ENCODE data around the gene OPN3.

The OPN3 gene

GRCh38 chr1:241624935-241625334 is 15.2 kb downstream of the OPN3 start:
- no peak overlapping the region for H3K9ac ChIP-seq (ENCODE audit: insufficient read length)
- H3K4me3 ChIP-seq: no peak overlapping the region
- TF ChIP-seq FOXP2 (optimal IDR thresholded peaks at IDR 0.05; ENCODE audit: control extremely low read depth, extremely low read length, insufficient read depth): no peak
- TF ChIP-seq POLR2AphosphoS5 (IDR thresholded peaks at IDR 0.05; ENCODE audit: borderline replicate concordance, low read depth, low read length): no peak
- no peak for TF ChIP-seq EZH2 (IDR thresholded peaks at IDR 0.05)
- H3K36me3 ChIP-seq (ENCODE audit: insufficient read depth, low read length): peaks cover 13% of the 10 kb centered on the region; the same call in 1 of the 2 replicates
- H3K9me3 ChIP-seq (ENCODE audit: low read depth, low read length): no peaks in the 10 kb centered on the region
- H3K27ac ChIP-seq: no peak overlapping the region
- no peak for DNase-seq (ENCODE audit: low read depth, low spot score)

DNA sequence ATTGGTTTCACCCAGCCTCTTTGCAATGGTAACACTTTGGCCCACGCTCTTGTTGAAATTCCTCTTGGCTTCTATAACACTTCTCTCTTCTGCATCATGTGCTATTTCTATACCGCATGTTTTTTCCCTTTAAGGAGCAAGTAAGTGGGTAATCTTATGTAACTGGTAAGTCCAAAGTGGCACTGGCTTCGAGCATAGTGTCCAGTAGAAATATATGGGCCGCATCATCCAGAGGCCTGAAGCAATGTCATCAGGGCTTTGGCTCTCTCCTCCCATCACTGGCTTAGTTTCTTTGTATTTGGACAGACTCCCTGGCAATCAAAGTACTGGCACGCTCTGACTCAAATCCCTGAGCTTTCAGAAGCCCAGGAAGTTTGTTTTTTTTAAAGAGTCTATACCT is 17.5 kb downstream of the OPN3 start:
- TF ChIP-seq FOXP2 (optimal IDR thresholded peaks at IDR 0.05; ENCODE audit: control extremely low read depth, extremely low read length, insufficient read depth) (no peak), POLR2AphosphoS5 (IDR thresholded peaks at IDR 0.05; ENCODE audit: borderline replicate concordance, low read depth, low read length) (no peak), EZH2 (IDR thresholded peaks at IDR 0.05) (no peak)
- DNase-seq (ENCODE audit: low read depth, low spot score): no peak
- Histone ChIP-seq H3K36me3 (ENCODE audit: insufficient read depth, low read length) (peaks cover 6% of the 10 kb centered on the region; the same call in 1 of the 2 replicates), H3K9ac (ENCODE audit: insufficient read length) (no peak overlapping the region), H3K4me3 (no peak overlapping the region), H3K27ac (no peak overlapping the region), H3K9me3 (ENCODE audit: low read depth, low read length) (no peaks in the 10 kb centered on the region)

DNA sequence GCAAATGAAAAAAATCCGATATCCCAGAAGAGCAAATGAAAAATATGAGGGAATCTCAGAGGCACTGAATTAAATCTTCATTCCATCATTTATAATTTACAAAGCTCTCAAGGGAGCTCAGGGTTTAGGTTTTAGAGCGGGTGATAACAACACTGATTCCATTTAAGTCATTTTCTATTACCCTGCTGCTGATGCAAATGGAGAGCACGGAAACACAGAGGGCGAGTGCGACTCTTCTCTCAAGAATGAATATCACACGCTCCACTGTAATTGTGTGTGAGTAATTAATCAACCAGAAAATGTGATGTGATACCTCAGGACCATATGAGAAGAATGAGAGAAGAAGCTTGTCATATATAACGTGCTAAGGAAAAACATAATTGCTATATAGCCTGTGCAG is 22.7 kb downstream of the OPN3 start:
- DNase-seq (ENCODE audit: low read depth, low spot score): no peak
- Histone ChIP-seq H3K36me3 (ENCODE audit: insufficient read depth, low read length) (peaks cover 4% of the 10 kb centered on the region; the same call in 1 of the 2 replicates), H3K9me3 (ENCODE audit: low read depth, low read length) (no peaks in the 10 kb centered on the region), H3K27ac (no peak overlapping the region), H3K4me3 (no peak overlapping the region), H3K9ac (ENCODE audit: insufficient read length) (no peak overlapping the region)
- TF ChIP-seq POLR2AphosphoS5 (IDR thresholded peaks at IDR 0.05; ENCODE audit: borderline replicate concordance, low read depth, low read length): no peak
- no peak for TF ChIP-seq EZH2 (IDR thresholded peaks at IDR 0.05)
- no peak for TF ChIP-seq FOXP2 (optimal IDR thresholded peaks at IDR 0.05; ENCODE audit: control extremely low read depth, extremely low read length, insufficient read depth)

DNA sequence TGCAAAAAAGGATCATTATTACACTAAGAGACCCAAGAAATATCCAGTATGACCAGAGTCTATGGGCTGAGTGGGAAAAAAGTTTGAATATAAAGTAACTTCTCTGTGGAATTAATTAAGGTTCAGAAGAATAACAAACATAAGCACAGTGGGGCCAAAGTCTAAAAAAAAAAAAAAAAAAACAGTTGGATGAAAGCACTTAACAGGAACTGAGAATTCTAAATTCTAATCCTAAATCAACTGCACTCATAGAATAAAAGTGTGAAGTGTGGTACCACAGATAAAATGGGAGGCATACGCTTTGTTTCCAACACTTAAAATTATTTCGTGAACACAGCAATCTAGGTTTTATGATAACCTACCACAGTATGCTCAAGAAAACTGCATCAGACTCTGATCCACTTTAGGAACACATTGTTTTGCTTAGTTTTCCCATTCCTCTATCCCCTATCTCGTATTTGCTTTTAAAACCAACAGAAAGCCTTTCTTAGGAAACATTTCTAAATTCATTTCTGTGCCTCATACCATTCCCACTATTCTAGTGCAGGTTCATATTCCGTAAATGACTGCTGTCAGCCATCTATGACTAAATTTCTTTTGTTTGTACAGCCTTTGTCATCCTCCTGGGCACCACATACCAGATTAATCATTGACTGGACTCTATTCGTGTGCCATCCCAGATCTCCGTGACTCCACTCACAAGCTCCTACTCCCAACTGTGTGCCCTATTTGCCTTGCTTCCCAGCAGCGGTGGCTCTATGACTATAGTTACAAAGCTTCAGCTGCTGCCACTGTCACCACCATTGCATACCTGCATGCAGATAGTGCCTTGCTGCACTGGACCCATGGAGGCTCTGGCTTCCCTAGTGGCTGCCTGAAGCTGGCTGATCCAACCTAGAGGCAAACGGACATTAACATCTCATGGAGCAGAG is 24.9 kb downstream of the OPN3 start:
- Histone ChIP-seq H3K9ac (ENCODE audit: insufficient read length) (no peak overlapping the region), H3K9me3 (ENCODE audit: low read depth, low read length) (no peaks in the 10 kb centered on the region), H3K4me3 (no peak overlapping the region), H3K36me3 (ENCODE audit: insufficient read depth, low read length) (no peaks in the 10 kb centered on the region; the same call in 1 of the 2 replicates), H3K27ac (no peak overlapping the region)
- no peak for DNase-seq (ENCODE audit: low read depth, low spot score)
- TF ChIP-seq POLR2AphosphoS5 (IDR thresholded peaks at IDR 0.05; ENCODE audit: borderline replicate concordance, low read depth, low read length) (no peak), EZH2 (IDR thresholded peaks at IDR 0.05) (no peak), FOXP2 (optimal IDR thresholded peaks at IDR 0.05; ENCODE audit: control extremely low read depth, extremely low read length, insufficient read depth) (no peak)

GRCh38 chr1:241614572-241614971 is 25.6 kb downstream of the OPN3 start:
- DNase-seq (ENCODE audit: low read depth, low spot score): no peak
- Histone ChIP-seq H3K36me3 (ENCODE audit: insufficient read depth, low read length) (no peaks in the 10 kb centered on the region; the same call in 1 of the 2 replicates), H3K9ac (ENCODE audit: insufficient read length) (no peak overlapping the region), H3K9me3 (ENCODE audit: low read depth, low read length) (no peaks in the 10 kb centered on the region), H3K27ac (0 out of 2 replicates have a peak overlapping the region, but pooled peaks have one; percentile 13), H3K4me3 (no peak overlapping the region)
- TF ChIP-seq POLR2AphosphoS5 (IDR thresholded peaks at IDR 0.05; ENCODE audit: borderline replicate concordance, low read depth, low read length) (no peak), EZH2 (IDR thresholded peaks at IDR 0.05) (no peak), FOXP2 (optimal IDR thresholded peaks at IDR 0.05; ENCODE audit: control extremely low read depth, extremely low read length, insufficient read depth) (no peak)

DNA sequence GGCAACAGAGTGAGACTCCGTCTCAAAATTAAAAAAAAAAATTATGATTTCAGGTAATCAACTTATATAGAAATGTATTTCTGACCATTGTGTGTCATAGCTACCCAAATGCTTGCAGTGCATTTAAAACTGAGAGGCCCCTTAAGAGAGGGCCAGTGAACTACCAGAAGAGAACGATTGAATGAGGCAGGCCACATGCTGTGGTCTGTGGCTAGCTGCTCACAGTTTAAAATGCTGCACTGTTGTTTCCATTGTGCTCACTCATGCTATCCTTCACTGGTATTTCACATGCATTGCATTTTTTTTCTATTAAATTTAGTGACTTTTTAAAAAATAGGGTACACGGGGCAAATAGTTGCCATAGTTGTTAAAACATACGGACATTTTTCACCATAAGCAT is 26.0 kb downstream of the OPN3 start:
- Histone ChIP-seq H3K36me3 (ENCODE audit: insufficient read depth, low read length) (no peaks in the 10 kb centered on the region; the same call in 1 of the 2 replicates), H3K4me3 (no peak overlapping the region), H3K27ac (0 out of 2 replicates have a peak overlapping the region, but pooled peaks have one; percentile 13), H3K9me3 (ENCODE audit: low read depth, low read length) (no peaks in the 10 kb centered on the region), H3K9ac (ENCODE audit: insufficient read length) (no peak overlapping the region)
- TF ChIP-seq FOXP2 (optimal IDR thresholded peaks at IDR 0.05; ENCODE audit: control extremely low read depth, extremely low read length, insufficient read depth) (no peak), EZH2 (IDR thresholded peaks at IDR 0.05) (no peak), POLR2AphosphoS5 (IDR thresholded peaks at IDR 0.05; ENCODE audit: borderline replicate concordance, low read depth, low read length) (no peak)
- DNase-seq (ENCODE audit: low read depth, low spot score): no peak

DNA sequence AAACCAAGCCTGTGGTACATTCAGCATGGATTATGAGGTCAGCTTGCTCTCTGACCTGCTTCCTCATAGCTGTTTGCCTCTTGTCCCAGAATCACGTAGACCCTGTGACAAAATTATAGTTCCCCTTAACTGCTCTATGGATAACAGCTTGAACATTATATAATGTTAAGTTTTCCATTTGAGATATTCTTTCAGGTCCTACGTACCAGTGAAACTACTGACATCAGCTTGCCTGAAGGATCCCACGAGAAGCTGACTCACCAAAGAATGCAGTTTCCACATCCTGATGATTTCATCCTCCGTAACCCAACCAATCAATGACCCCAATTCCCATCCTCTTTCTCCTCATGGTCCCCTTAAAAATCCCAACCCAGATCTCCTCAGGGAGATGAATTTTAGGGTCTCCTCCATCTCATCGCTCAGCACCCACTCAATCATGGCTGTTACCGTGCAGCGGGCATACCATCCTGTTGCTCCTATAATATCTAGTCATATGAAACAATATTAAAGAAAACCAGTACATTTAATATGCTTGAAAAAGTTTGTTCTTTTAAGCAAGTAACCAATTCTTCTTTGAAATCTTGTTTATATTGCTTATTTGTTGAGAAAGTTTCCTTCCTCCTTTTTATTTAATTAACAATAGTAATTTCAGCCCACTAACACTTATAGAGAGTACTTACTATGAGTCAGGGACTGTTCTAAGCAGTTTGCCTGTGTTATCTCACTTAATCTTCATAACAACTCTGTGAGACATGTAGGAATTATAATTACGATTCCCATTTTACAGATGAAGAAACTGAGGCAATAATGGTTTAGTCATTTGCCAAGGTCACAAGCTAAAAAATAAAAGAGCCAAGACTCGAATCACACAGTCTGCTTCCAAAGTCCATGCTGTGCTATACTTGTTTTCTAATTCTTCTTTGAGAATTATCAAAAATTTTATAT is 27.4 kb downstream of the OPN3 start:
- Histone ChIP-seq H3K36me3 (ENCODE audit: insufficient read depth, low read length) (no peaks in the 10 kb centered on the region; the same call in 1 of the 2 replicates), H3K4me3 (no peak overlapping the region), H3K9ac (ENCODE audit: insufficient read length) (no peak overlapping the region), H3K27ac (peak overlapping the region; percentile 39; the same call in 1 of the 2 replicates), H3K9me3 (ENCODE audit: low read depth, low read length) (no peaks in the 10 kb centered on the region)
- DNase-seq (ENCODE audit: low read depth, low spot score): no peak
- TF ChIP-seq FOXP2 (optimal IDR thresholded peaks at IDR 0.05; ENCODE audit: control extremely low read depth, extremely low read length, insufficient read depth) (no peak), POLR2AphosphoS5 (IDR thresholded peaks at IDR 0.05; ENCODE audit: borderline replicate concordance, low read depth, low read length) (no peak), EZH2 (IDR thresholded peaks at IDR 0.05) (no peak)
